HUES6 (cell line): ENCODE data around the gene RERG.

ENCODE experiments used
- H3K27ac ChIP-seq: 2 replicates; pipeline ENCODE4 v1.7.0; 2013; ENCODE audit warnings: low read depth, mild to moderate bottlenecking, low read length, inconsistent platforms
- H3K27me3 ChIP-seq: 2 replicates; pipeline ENCODE4 v1.6.1; 2013; ENCODE audit warnings: low read length; ENCODE audit not compliant: control insufficient read depth, insufficient read depth
- H3K36me3 ChIP-seq: 2 replicates; pipeline ENCODE4 v1.6.1; 2013; ENCODE audit warnings: low read length; ENCODE audit not compliant: control insufficient read depth, insufficient read depth
- H3K4me1 ChIP-seq: 2 replicates; pipeline ENCODE4 v1.6.1; 2013; ENCODE audit warnings: low read length; ENCODE audit not compliant: control insufficient read depth, insufficient read depth
- H3K4me3 ChIP-seq: 2 replicates; pipeline ENCODE4 v1.5.1; 2013; ENCODE audit warnings: low read depth, low read length
- H3K9ac ChIP-seq: one replicate; pipeline ENCODE4 v1.6.1; 2013; ENCODE audit warnings: mild to moderate bottlenecking, low read length
- H3K9me3 ChIP-seq: 2 replicates; pipeline ENCODE4 v1.6.1; 2013; ENCODE audit warnings: low read depth, low read length; ENCODE audit not compliant: control insufficient read depth, insufficient read depth

RERG gene

GRCh38 chr12:15201456-15201855 is 19.8 kb downstream of the RERG start:
- Histone ChIP-seq H3K4me1 (peaks cover 5% of the 10 kb centered on the region; the same call in 1 of the 2 replicates), H3K27me3 (no peaks in the 10 kb centered on the region), H3K36me3 (no peaks in the 10 kb centered on the region), H3K9me3 (no peaks in the 10 kb centered on the region), H3K27ac (no peak overlapping the region), H3K9ac (no peak overlapping the region), H3K4me3 (no peak overlapping the region)

GRCh38 chr12:15201056-15201455 is 20.2 kb downstream of the RERG start:
- no peaks in the 10 kb centered on the region for H3K36me3 ChIP-seq
- no peaks in the 10 kb centered on the region for H3K9me3 ChIP-seq
- H3K27ac ChIP-seq: no peak overlapping the region
- no peak overlapping the region for H3K9ac ChIP-seq
- peaks cover under 1% of the 10 kb centered on the region; the same call in 1 of the 2 replicates for H3K4me1 ChIP-seq
- no peak overlapping the region for H3K4me3 ChIP-seq
- no peaks in the 10 kb centered on the region for H3K27me3 ChIP-seq

- no peaks in the 10 kb centered on the region for H3K27me3 ChIP-seq
- no peak overlapping the region for H3K9ac ChIP-seq
- no peak overlapping the region for H3K4me3 ChIP-seq
- no peaks in the 10 kb centered on the region for H3K36me3 ChIP-seq
- no peak overlapping the region for H3K27ac ChIP-seq
- no peaks in the 10 kb centered on the region for H3K4me1 ChIP-seq
- H3K9me3 ChIP-seq: no peaks in the 10 kb centered on the region
Measured at GRCh38 chr12:15200641-15201040, 20.6 kb downstream of the RERG start.

- no peaks in the 10 kb centered on the region for H3K9me3 ChIP-seq
- H3K27ac ChIP-seq: no peak overlapping the region
- H3K4me1 ChIP-seq: no peaks in the 10 kb centered on the region
- H3K36me3 ChIP-seq: no peaks in the 10 kb centered on the region
- H3K4me3 ChIP-seq: no peak overlapping the region
- H3K9ac ChIP-seq: no peak overlapping the region
- no peaks in the 10 kb centered on the region for H3K27me3 ChIP-seq
Measured at GRCh38 chr12:15199930-15200329, 21.3 kb downstream of the RERG start.

- H3K9ac ChIP-seq: no peak overlapping the region
- H3K9me3 ChIP-seq: no peaks in the 10 kb centered on the region
- H3K4me3 ChIP-seq: no peak overlapping the region
- H3K27me3 ChIP-seq: no peaks in the 10 kb centered on the region
- no peak overlapping the region for H3K27ac ChIP-seq
- H3K4me1 ChIP-seq: no peaks in the 10 kb centered on the region
- no peaks in the 10 kb centered on the region for H3K36me3 ChIP-seq
Measured at GRCh38 chr12:15196678-15197505, 24.3 kb downstream of the RERG start.

DNA sequence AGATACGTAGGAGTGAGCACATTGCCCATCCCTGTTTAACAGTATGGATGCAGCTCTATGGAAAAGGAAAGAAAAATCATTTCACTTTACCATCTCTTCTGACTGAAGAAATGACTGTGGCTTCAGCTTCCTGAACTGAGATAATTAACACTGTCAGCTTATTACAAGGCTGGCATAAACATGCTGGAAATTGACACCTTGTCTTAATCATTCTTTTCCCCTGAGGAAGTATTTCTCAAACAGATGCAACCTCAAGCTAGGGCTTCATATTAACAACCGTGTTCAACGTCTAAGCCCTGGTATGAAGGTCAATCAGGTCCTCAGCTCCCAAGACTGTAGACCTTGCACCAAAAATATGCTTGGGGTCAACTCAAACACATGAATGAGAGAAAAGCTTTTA is 25.0 kb downstream of the RERG start:
- H3K9ac ChIP-seq: no peak overlapping the region
- H3K27me3 ChIP-seq: no peaks in the 10 kb centered on the region
- H3K4me3 ChIP-seq: no peak overlapping the region
- H3K27ac ChIP-seq: no peak overlapping the region
- no peaks in the 10 kb centered on the region for H3K36me3 ChIP-seq
- H3K4me1 ChIP-seq: no peaks in the 10 kb centered on the region
- H3K9me3 ChIP-seq: no peaks in the 10 kb centered on the region

- no peaks in the 10 kb centered on the region for H3K36me3 ChIP-seq
Measured at GRCh38 chr12:15194456-15195368, 26.5 kb downstream of the RERG start.

DNA sequence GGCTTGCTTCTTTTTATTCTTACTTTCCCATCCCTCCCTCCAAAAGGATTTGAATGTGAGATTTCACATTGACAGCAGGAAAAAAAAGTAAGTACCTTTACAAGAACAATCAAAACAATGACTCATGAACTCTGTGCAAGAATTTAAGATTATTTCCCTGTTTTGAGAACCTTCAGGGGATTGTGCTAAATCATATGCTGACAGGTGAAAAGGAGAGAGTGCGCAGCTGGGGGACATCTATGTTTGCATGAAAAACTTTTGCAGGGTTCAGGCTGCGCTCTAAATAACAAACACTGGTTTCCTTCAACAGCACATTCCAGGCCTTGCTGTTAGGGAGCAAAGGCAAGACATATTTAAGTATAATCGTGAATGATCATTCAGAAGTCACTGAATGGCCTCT is 27.3 kb downstream of the RERG start:
- no peak overlapping the region for H3K9ac ChIP-seq
- no peak overlapping the region for H3K27ac ChIP-seq

More at GRCh38 chr12:15194456-15195368, 26.5 kb downstream of the RERG start:
- Histone ChIP-seq H3K4me1 (no peaks in the 10 kb centered on the region), H3K27me3 (no peaks in the 10 kb centered on the region), H3K4me3 (no peak overlapping the region), H3K9me3 (no peaks in the 10 kb centered on the region), H3K9ac (no peak overlapping the region), H3K27ac (no peak overlapping the region)

DNA sequence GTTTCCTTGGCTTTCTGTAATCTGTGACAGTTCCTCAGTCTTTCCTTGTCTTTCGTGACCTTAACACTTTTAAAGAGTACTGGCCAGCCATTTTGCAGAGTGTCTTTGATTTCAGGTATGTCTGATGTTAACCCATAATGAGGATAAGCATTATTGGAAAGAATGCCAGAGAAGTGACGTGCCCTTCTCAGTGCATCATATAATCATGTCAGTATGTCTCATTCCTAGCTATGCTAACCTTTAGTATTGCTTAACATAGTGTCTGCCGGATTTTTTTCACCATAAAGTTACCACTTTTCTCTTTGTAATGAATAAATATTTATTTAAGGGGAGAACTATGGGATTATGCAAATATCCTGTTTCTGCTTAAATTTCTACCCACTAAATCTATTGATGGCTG is 28.5 kb downstream of the RERG start:
- no peak overlapping the region for H3K27ac ChIP-seq
- no peaks in the 10 kb centered on the region for H3K36me3 ChIP-seq
- H3K9me3 ChIP-seq: no peaks in the 10 kb centered on the region
- H3K27me3 ChIP-seq: no peaks in the 10 kb centered on the region
- H3K4me3 ChIP-seq: no peak overlapping the region
- H3K9ac ChIP-seq: no peak overlapping the region
- H3K4me1 ChIP-seq: no peaks in the 10 kb centered on the region

More for the DNA sequence above, 27.3 kb downstream of the RERG start:
- Histone ChIP-seq H3K27me3 (no peaks in the 10 kb centered on the region), H3K36me3 (no peaks in the 10 kb centered on the region), H3K9me3 (no peaks in the 10 kb centered on the region), H3K4me3 (no peak overlapping the region), H3K4me1 (no peaks in the 10 kb centered on the region)

GRCh38 chr12:15188127-15188526 is 33.1 kb downstream of the RERG start:
- Histone ChIP-seq H3K9me3 (no peaks in the 10 kb centered on the region), H3K36me3 (no peaks in the 10 kb centered on the region), H3K27ac (no peak overlapping the region), H3K4me3 (no peak overlapping the region), H3K9ac (no peak overlapping the region), H3K4me1 (no peaks in the 10 kb centered on the region), H3K27me3 (no peaks in the 10 kb centered on the region)

- Histone ChIP-seq H3K27ac (no peak overlapping the region), H3K9me3 (no peaks in the 10 kb centered on the region), H3K4me1 (no peaks in the 10 kb centered on the region), H3K9ac (no peak overlapping the region), H3K27me3 (no peaks in the 10 kb centered on the region), H3K4me3 (no peak overlapping the region), H3K36me3 (no peaks in the 10 kb centered on the region)
Measured at GRCh38 chr12:15186597-15186996, 34.6 kb downstream of the RERG start.
